ENCODE measurements around the gene CTTNBP2. TPM values are rescaled to one million over a fixed set of nuclear protein-coding genes. Genes with fewer than 3 reads are reported as not detected.

Gene CTTNBP2
- total RNA-seq, 1 experiment from 2014 or later, result 17.6 TPM

DNA sequence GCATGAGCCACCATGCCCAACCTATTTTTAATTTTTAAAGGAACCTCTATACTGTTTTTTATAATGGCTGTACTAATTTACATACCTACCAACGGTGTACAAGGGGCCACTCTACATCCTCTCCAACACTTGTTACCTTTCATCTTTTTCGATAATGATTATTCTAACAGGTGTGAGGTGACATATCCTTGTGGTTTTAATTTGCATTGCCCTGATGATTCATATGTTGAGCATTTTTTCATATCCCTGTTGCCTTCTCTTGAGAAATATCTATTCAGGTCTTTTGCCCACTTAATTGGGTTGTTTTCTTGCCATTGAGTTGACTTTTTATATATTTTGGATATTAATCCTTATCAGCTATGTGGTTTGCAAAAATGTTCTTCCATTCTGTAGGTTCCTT, 167.0 kb downstream of the CTTNBP2 start:
- H3K4me1 Mint-ChIP-seq, result peaks cover 11% of the 10 kb centered on the region in 2 experiments
- H4K91ac ChIP-seq (ENCODE audit: insufficient read length, low read depth, low read length), result no peak overlapping the region

More for the DNA sequence above, 167.0 kb downstream of the CTTNBP2 start:
- H2BK120ac ChIP-seq (ENCODE audit: low read depth, low read length, poor library complexity, severe bottlenecking), result no peak overlapping the region
- DNase-seq, result no peak
- H2BK12ac ChIP-seq (ENCODE audit: insufficient read length, low read depth, low read length), result no peak overlapping the region
- no peaks in the 10 kb centered on the region for H4K20me1 ChIP-seq (ENCODE audit: control insufficient read depth, insufficient read depth, insufficient read length)
- H3K9me3 ChIP-seq (ENCODE audit: control insufficient read depth, low read depth, low read length), result no peaks in the 10 kb centered on the region
- no CpG with 5 or more reads among the region's 2 CpGs for WGBS (ENCODE audit: extremely low coverage, insufficient read length, low lambda C conversion rate)
- no peaks in the 10 kb centered on the region for H3K23me2 ChIP-seq (ENCODE audit: insufficient read length, low read depth, low read length, poor library complexity, severe bottlenecking)
- no peak overlapping the region for H3K23ac ChIP-seq (ENCODE audit: insufficient read length, low read depth, low read length)
- H2BK15ac ChIP-seq (ENCODE audit: low read depth, low read length), result no peak overlapping the region
- H3K79me1 ChIP-seq (ENCODE audit: insufficient read depth, low read depth, low read length, poor library complexity, severe bottlenecking), result no peaks in the 10 kb centered on the region
- no peak overlapping the region for H4K8ac ChIP-seq (replicated peaks; ENCODE audit: insufficient read length, low read depth, low read length)
- H3K79me2 ChIP-seq (ENCODE audit: insufficient read depth, low read length), result no peaks in the 10 kb centered on the region
- H2BK20ac ChIP-seq (ENCODE audit: low read depth, low read length, poor library complexity, severe bottlenecking), result no peak overlapping the region
- TF ChIP-seq, protein P1, sequence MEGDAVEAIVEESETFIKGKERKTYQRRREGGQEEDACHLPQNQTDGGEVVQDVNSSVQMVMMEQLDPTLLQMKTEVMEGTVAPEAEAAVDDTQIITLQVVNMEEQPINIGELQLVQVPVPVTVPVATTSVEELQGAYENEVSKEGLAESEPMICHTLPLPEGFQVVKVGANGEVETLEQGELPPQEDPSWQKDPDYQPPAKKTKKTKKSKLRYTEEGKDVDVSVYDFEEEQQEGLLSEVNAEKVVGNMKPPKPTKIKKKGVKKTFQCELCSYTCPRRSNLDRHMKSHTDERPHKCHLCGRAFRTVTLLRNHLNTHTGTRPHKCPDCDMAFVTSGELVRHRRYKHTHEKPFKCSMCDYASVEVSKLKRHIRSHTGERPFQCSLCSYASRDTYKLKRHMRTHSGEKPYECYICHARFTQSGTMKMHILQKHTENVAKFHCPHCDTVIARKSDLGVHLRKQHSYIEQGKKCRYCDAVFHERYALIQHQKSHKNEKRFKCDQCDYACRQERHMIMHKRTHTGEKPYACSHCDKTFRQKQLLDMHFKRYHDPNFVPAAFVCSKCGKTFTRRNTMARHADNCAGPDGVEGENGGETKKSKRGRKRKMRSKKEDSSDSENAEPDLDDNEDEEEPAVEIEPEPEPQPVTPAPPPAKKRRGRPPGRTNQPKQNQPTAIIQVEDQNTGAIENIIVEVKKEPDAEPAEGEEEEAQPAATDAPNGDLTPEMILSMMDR (conservative IDR thresholded peaks at IDR 0.05), result no peak
- H3K9ac ChIP-seq (ENCODE audit: extremely low read depth, insufficient read length, low read length), result no peak overlapping the region
- Mint-ChIP-seq H3K4me3 (no peak overlapping the region), H3K27me3 (ENCODE audit: low read depth) (no peaks in the 10 kb centered on the region), H3K27ac (no peak overlapping the region), H3K9me3 (no peaks in the 10 kb centered on the region), H3K36me3 (ENCODE audit: insufficient read depth in 1 of 3, low read depth in 3 of 3) (no peaks in the 10 kb centered on the region; a peak in 1 of 7 replicates)
- H3K4me1 ChIP-seq (ENCODE audit: insufficient read depth, low read length), result no peaks in the 10 kb centered on the region
- no peak overlapping the region for H3K27ac ChIP-seq (ENCODE audit: insufficient read length, low read depth, low read length)
- no peak overlapping the region for H3K56ac ChIP-seq (ENCODE audit: insufficient read length, low read depth, low read length)
- H3K4ac ChIP-seq (ENCODE audit: low read depth, low read length), result no peak overlapping the region
- no peaks in the 10 kb centered on the region for H3K27me3 ChIP-seq (ENCODE audit: insufficient read depth, low read length)
- no peak overlapping the region for H2AK5ac ChIP-seq (ENCODE audit: insufficient read length, low read length)
- H3K14ac ChIP-seq (ENCODE audit: insufficient read depth, low read length), result no peak overlapping the region
- no peak overlapping the region for H4K5ac ChIP-seq (ENCODE audit: insufficient read length, low read depth, low read length)
- H3K4me2 ChIP-seq (ENCODE audit: insufficient read depth, insufficient read length, low read length), result no peak overlapping the region
- H3K18ac ChIP-seq (ENCODE audit: insufficient read length, low read depth, low read length), result no peak overlapping the region
- no peak overlapping the region for H2AFZ ChIP-seq (ENCODE audit: low read length)
- H3T11ph ChIP-seq (ENCODE audit: low read length), result no peak overlapping the region
- no peak overlapping the region for H2BK5ac ChIP-seq (ENCODE audit: insufficient read length, low read length)
